Renal pelvis (tissue), 3 donors: Measurements from ENCODE around the gene MRPL57. TPM values are rescaled to one million over a fixed set of nuclear protein-coding genes. Genes with fewer than 3 reads are reported as not detected.

Experiments
- polyA plus RNA-seq, 3 donors: library from polyadenylated mRNA; unstranded; fragments of 120-200 nt; gene quantifications; one replicate each; pipeline ENCODE4 v1.2.1, GENCODE V29; 2013; ENCODE audit not compliant: insufficient read length in 3 of 3

Gene MRPL57
- polyA plus RNA-seq, 3 donors: 25.2 to 27.2 (median 26.2) TPM

Other genes starting within 250 kb of the MRPL57 start
- 10 to 100 TPM; 21.7 to 24.9 (median 22.9) TPM for gene LATS2, start 115.1 kb upstream of the MRPL57 start, polyA plus RNA-seq
- gene SAP18, start 36.5 kb upstream of the MRPL57 start, polyA plus RNA-seq: 100 to 1,000 TPM; 210 to 267 (median 246) TPM
- 10 to 100 TPM; 12.0 to 12.9 (median 12.6) TPM for gene SKA3, start 106 bp upstream of the MRPL57 start, polyA plus RNA-seq